Daoy (cell line): Measurements from ENCODE around the gene FBXO10. TPM values are rescaled to one million over a fixed set of nuclear protein-coding genes. Genes with fewer than 3 reads are reported as not detected.
"Not testable (repeated sequence)": the region's sequence is repeated elsewhere in the genome, so short reads cannot be mapped to it uniquely, and the experiment has no call there.

ENCODE experiments used
- DNase-seq: peaks from one replicate; pipeline ENCODE4 v3.0.0-alpha.2; 2015; ENCODE audit warnings: low read depth
- total RNA-seq: library from RNA; depleted of rRNA; stranded (reverse); fragments of >200 nt; shearing (Covaris generic); gene quantifications from 2 replicates; pipeline ENCODE4 v1.2.3, GENCODE V29; 2014

The FBXO10 gene
- total RNA-seq, 1 experiment from 2014 or later: 7.0 TPM

DNA sequence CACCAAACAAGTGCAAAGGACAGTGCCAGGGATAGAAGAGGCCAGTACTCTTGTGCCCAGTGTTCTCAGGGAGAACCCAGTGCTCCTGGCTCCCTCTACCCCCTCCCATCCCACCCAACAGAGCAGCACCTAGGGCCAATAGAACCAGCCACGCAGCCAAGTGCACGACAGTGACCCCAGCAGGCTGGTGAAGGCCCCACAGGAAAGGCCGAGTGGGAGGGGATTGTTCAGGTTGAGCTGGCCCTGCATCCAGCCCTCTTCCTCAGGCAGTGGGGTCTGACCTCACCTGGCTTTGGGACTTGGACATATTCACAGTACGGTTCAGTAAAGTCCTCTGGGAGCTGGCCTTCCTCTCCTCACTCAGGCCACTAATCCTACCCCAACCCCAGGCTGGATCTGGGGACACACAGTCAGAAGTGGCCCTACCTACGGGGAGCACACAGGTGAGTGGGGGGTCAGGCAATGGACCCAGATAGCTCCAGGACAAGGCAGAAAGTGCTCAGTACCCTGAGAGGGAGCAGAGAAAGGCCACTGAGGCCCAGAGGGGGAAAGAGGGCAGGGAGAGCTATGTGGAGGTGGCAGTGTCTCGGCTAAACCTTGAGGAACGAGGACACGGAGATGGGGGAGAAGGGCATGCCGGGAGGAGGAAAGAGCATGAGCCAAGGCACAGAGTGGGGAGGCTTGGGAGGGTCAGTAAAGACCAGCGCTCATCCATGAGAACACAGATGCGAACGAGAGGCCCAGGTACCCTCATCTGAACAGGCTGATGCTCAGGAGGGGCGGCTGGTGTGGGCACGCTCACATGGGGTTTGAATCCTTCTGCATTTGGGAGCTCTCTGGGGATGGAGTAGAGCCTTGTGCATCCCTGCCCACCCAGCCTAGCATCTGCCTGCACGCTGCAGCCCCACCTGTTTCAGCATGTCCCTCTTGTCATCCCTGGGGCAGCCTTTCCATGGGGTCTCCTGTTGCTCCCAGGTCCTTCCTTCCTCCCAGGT is 64.9 kb downstream of the FBXO10 start:
- peak; percentile 44 for DNase-seq

- DNase-seq: not testable (repeated sequence)
Observed at GRCh38 chr9:37510053-37510452, 66.1 kb downstream of the FBXO10 start.

DNA sequence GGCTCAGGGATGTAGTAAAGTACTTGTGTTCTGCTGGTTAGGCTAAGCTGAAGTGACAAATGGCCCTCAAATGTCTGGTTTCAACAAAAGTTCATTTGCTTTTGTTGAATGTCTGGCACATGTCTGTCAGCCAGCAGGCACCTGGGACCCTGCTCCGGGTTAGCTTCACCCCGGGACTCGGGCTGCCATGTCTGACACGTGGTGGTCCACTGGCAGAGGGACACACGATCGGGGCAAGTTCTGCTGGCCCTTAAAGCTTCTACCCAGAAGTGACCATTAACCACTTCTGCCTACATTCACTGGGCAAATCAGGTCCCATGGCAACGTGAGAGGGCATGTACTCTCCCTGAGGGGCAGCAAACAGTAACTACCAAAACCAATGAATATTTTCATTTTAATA is 66.6 kb downstream of the FBXO10 start:
- DNase-seq: no peak

DNA sequence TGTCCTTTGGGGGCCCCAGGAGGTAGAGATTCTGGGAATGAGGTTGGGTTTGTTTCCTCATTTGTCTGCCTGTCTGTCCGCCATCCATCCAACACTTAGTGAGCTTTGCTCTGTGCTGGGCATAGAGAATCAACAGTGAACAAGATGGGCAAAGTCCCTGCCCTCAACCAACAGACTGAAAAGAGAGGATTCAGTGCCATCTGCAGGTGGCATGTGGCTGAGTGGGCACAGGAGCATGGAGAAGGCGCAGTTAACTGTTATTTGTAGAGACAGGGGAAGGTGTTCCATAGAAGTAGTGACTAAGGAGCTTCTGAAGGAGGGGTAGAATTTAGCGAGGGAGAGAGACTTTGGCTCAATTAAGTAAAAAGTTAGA is 67.4 kb downstream of the FBXO10 start:
- DNase-seq: no peak

GRCh38 chr9:37508135-37508833 is 67.9 kb downstream of the FBXO10 start:
- no peak for DNase-seq

DNA sequence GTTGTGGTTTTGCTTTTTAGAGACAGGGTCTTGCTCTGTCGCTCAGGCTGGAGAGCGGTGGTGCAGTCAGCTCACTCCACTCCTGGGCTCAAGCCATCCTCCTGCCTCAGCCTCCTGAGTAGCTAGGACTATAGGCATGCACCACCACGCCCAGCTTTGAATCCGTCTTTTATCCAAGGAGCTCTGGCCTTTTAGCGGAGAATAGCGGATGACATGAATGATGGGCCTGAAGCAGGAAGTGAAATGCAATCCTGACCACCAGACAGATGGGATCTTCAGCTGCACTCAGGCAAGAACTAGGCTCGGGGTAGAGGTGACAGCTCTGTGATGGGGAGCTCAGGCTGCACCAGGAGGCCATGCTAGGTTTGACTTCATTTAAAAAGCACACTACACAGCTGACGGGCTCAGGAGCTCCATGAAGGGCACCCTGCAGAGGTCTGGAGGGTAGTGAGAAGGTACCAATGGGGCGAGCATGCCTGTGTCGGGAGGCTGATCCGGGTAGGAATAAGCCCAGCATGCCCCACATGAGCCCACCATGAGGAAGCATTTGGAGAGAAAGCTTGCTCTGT is 68.5 kb downstream of the FBXO10 start:
- DNase-seq: no peak

DNA sequence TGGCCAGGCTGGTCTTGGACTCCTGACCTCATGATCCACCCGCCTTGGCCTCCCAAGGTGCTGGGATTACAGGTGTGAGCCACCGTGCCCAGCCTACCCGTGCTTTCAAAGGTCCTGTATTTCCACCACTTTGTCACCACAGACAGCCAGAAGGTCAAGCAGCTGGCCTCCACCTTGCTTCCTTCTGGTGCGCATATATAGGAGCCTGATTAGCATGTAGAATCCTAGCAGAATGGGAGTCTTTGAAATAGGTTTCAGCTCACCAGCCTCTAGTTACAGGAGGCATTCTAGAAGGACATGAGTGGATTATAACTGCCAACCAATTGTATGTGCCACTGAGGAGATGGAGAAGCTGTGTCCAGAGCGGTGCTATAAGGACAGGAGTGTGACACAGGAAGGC is 71.6 kb downstream of the FBXO10 start:
- DNase-seq: no peak

DNA sequence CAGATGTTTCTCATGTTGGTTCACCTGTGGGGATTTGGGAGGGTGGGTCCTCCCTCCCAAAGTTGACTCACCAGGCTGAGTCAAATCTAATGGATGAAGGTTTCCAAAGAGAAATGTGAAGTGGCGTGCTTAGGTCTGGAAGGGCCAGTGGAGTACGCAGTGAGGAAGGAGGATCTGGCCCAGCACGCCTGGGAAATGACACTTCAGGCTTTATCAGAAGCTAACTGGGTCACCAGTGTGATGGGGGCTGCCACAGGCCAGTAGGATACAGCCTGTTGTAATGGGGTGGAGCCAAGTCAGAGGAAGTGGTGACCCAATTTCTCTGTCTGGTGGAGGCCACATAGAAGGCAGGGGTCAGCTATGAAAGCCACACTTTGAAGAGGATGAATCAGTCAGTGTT is 72.4 kb downstream of the FBXO10 start:
- peak; percentile 37 for DNase-seq

DNA sequence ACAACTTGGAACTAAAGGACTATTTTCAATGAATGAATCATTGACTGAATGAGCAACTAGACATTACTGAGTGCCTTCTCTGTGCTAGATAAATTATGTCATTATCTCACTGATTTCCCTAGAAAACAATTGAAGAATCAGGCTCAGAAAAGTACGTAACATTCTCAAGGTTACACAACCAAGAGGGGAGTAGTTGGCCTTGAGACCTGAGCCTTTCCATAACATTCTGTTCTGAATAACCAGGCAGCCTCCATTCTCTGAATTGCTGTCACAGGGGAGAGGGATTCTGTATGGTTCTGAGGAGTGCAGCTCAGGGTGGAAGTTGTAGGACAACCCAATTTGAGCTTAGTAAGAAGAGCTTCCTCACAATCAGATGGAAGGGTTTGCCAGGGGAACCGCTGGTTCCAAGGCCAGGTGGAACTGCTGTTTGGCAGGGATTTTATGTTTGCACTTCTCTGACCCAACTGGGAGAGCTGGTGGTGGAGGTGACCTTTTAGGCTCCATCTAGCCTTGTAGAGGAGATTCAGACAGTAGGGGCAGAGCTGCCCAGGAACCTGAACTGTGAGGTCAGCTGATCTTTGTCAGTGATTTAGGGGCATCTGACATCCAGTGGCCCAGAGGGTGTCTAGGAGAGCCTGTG is 74.1 kb downstream of the FBXO10 start:
- DNase-seq: no peak

- no peak for DNase-seq
Observed at GRCh38 chr9:37499297-37499696, 76.9 kb downstream of the FBXO10 start.

DNA sequence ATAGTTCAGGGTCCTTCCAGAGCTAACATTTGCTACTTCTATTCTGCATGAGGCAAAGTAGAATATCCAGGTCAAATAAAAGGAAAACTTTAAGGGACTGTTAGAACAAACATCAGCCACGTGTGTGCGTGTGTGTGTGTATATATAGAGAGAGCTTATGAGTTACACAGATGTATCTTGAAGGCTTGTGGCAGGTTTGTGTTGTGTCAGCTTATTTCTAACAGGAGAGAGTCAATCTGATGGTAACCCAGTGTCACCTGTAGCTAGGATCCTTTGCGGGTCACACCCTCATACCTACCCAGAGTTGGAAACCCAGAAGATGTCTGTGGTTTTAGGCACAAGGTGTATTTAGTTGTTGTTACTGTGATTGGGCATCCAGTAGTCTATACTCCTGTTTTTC is 77.7 kb downstream of the FBXO10 start:
- no peak for DNase-seq

DNA sequence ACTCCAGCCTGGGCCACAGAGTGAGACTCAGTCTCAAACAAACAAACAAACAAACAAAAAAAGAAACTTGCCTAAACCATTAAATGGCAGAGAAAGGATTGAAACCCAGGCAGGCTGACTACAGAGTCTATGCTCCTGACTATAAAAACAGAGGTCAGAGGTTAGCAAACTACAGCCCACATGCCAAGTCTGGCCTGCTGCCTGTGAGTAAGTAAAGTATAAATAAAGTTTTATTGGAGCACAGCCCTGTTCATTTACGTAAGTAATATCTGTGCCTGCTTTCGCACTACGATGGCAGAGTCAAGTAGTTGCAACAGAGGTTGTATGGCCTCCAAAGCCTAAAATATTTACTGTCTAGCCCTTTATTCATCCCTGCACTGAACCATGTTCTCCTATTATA is 78.9 kb downstream of the FBXO10 start:
- no peak for DNase-seq

DNA sequence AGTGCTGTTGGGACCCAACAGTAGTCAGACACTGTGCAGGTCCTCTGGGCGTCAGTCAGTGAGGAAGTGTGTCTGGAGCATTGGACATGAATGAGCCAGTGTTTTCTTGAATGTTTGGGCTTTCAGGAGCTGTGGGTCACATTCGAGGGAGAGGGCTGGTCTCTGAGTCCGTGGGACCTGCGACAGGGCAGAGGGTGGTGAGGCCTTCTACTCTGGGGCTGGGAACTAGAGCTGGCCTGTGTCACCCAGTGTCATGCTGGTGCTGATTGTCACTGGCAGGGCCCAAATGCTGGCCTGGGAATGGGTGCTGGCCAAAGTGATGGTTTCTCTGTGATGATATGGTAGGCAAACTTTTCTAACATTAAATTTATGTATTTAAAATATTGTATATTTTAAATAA is 80.2 kb downstream of the FBXO10 start:
- DNase-seq: no peak

GRCh38 chr9:37495571-37495970 is 80.6 kb downstream of the FBXO10 start:
- DNase-seq: no peak

DNA sequence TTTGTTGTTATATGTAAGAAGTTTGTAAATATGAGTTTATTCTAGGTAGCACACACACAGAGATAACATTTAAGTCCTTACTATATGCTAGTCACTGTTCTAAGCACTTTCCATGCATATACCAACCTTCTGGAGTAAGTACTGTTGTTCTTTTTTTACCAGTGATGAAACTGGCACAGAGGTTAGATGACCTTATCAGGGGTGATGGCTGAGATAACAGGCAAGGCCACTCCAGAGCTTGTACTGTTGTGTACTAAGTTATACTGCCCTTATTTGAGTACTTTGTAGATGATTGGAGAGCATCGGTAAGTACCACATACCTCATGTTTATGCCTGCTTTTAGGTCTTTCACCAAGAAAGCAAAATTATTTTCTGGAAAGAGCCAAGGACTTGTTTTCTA is 84.2 kb downstream of the FBXO10 start:
- DNase-seq: no peak

- DNase-seq: peak; percentile 79
Observed at GRCh38 chr9:37486616-37487548, 89.3 kb downstream of the FBXO10 start.

DNA sequence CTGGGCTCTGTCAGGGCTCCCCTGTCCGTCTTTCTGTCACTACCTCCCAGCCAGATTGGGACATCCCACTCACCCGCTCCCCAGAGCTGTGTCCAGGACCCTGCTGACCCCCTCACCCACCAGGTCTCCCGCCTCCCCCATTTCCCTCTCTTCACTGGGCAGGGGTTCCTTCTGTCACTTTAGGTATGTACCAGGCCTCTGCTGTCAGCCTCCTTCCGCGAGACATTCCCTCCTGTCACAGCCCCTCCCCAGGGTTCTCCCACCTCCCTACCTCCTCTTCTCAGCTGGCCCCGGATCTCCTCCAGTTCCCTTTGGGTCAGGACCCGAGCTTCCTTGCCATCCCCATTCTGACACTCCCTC is 89.9 kb downstream of the FBXO10 start:
- DNase-seq: no peak

- peak; percentile 99 for DNase-seq
Observed at GRCh38 chr9:37485389-37486255, 90.6 kb downstream of the FBXO10 start, which contains the start of gene POLR1E. Gene POLR1E (plus strand): TSS chr9:37485948. CDS start chr9:37486048, 100 bp downstream.

DNA sequence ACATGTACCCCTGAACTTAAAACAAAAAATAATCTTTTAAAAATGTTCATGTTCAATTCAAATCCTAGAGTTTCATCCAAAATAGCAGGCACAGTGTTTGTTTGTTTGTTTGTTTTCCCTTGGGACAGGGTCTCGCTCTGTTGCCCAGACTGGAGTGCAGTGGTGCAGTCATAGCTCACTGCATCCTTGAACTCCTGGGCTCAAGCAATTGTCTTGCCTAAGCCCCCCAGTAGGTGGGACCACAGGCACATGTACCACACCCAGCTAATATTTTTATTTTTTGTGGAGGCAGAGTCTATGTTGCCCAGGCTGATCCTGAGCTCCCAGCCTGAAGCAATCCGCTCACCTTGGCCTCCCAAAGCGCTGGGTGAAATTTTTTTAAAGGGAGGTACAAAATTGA is 95.4 kb downstream of the FBXO10 start:
- no peak for DNase-seq
